Central memory CD8-positive, alpha-beta T cell (primary cell): ENCODE measurements around the gene MAN2A1.
A peak's percentile ranks its signal among the peaks of the same experiment; 100 is the strongest.
"Not testable (repeated sequence)": the region's sequence is repeated elsewhere in the genome, so short reads cannot be mapped to it uniquely, and the experiment has no call there.

Experiments
- ATAC-seq: fragments of 150-1000 bp; cut with Tn5 transposase; replicated peaks from 2 replicates; pipeline ENCODE4 v1.10.0; 2022; ENCODE audit warnings: mild to moderate bottlenecking, moderate FRiP score, moderate number of reproducible peaks; ENCODE audit not compliant: poor library complexity, severe bottlenecking; ENCODE audit errors: extremely low read depth
- DNase-seq, 2 donors: peaks; one replicate each; pipeline ENCODE4 v3.0.0; 2021; ENCODE audit warnings: low spot score in 2 of 2
- H3K27ac Mint-ChIP-seq: one replicate; pipeline ENCODE4 v1.8.0; 2022; ENCODE audit warnings: low read depth, mild to moderate bottlenecking, moderate library complexity, mixed read lengths
- H3K27me3 Mint-ChIP-seq: one replicate; pipeline ENCODE4 v1.8.0; 2022; ENCODE audit warnings: mixed read lengths
- H3K36me3 Mint-ChIP-seq: one replicate; pipeline ENCODE4 v1.8.0; 2022; ENCODE audit warnings: mild to moderate bottlenecking, moderate library complexity, mixed read lengths; ENCODE audit not compliant: insufficient read depth
- H3K4me1 Mint-ChIP-seq: one replicate; pipeline ENCODE4 v1.8.0; 2022; ENCODE audit warnings: mixed read lengths
- H3K4me3 Mint-ChIP-seq: one replicate; pipeline ENCODE4 v1.8.0; 2022; ENCODE audit warnings: mild to moderate bottlenecking, moderate library complexity, mixed read lengths
- H3K9me3 Mint-ChIP-seq: one replicate; pipeline ENCODE4 v1.8.0; 2022; ENCODE audit warnings: mixed read lengths

Gene MAN2A1

GRCh38 chr5:109826426-109826825 lies 136.7 kb downstream of the MAN2A1 start:
- DNase-seq, result no peak
- ATAC-seq, result no peak
- Mint-ChIP-seq H3K4me3 (no peak overlapping the region), H3K9me3 (no peaks in the 10 kb centered on the region), H3K36me3 (peaks cover 21% of the 10 kb centered on the region), H3K27me3 (no peaks in the 10 kb centered on the region), H3K27ac (no peak overlapping the region), H3K4me1 (peaks cover 16% of the 10 kb centered on the region)

DNA sequence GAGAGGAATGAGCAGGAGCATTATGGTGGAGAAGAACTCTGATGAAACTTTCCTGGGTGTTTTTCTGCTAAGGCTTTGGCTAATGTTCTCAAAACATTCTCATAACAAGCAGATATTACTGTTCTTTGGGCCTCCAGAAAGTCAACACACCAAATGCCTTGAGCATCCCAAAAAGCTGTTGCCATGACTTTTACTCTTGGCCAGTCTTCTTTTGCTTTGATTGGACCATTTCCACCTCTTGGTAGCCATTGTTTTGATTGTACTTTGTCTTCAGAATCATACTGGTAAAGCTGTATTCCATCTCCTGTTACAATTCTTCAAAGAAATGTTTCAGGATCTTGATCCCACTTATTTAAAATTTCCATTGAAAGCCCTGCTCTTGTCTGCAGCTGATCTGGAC lies 139.6 kb downstream of the MAN2A1 start:
- H3K27me3 Mint-ChIP-seq, result no peaks in the 10 kb centered on the region
- DNase-seq (no peak), ATAC-seq (no peak)
- no peak overlapping the region for H3K27ac Mint-ChIP-seq
- peaks cover 14% of the 10 kb centered on the region for H3K4me1 Mint-ChIP-seq
- no peak overlapping the region for H3K4me3 Mint-ChIP-seq
- H3K36me3 Mint-ChIP-seq, result peaks cover 20% of the 10 kb centered on the region
- H3K9me3 Mint-ChIP-seq, result no peaks in the 10 kb centered on the region

GRCh38 chr5:109830955-109831502 lies 141.3 kb downstream of the MAN2A1 start:
- H3K4me3 Mint-ChIP-seq, result no peak overlapping the region
- no peak for ATAC-seq
- peaks cover 20% of the 10 kb centered on the region for H3K4me1 Mint-ChIP-seq
- no peak for DNase-seq
- H3K36me3 Mint-ChIP-seq, result peaks cover 25% of the 10 kb centered on the region
- H3K9me3 Mint-ChIP-seq, result no peaks in the 10 kb centered on the region
- no peak overlapping the region for H3K27ac Mint-ChIP-seq
- H3K27me3 Mint-ChIP-seq, result no peaks in the 10 kb centered on the region

DNA sequence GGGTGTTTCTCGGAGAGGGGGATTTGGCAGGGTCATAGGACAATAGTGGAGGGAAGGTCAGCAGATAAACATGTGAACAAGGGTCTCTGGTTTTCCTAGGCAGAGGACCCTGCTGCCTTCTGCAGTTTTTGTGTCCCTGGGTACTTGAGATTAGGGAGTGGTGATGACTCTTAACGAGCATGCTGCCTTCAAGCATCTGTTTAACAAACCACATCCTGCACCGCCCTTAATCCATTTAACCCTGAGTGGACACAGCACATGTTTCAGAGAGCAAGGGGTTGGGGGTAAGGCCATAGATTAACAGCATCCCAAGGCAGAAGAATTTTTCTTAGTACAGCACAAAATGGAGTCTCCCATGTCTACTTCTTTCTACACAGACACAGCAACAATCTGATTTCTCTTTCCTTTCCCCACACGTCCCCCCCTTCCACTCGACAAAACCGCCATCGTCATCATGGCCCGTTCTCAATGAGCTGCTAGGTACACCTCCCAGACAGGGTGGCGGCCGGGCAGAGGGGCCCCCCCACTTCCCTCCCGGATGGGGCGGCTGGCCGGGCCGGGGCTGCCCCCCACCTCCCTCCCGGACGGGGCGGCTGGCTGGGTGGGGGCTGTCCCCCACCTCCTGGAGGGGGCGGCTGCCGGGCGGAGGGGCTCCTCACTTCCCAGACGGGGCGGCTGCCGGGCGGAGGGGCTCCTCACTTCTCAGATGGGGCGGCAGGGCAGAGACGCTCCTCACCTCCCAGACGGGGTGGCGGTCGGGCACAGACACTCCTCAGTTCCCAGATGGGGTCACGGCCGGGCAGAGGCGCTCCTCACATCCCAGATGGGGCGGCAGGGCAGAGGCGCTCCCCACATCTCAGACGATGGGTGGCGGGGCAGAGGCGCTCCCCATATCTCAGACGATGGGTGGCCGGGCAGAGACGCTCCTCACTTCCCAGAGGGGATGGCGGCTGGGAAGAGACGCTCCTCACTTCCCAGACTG lies 142.8 kb downstream of the MAN2A1 start:
- Mint-ChIP-seq H3K36me3 (peaks cover 24% of the 10 kb centered on the region), H3K4me1 (peaks cover 16% of the 10 kb centered on the region)
- not testable (repeated sequence) for H3K27me3 Mint-ChIP-seq, H3K27ac Mint-ChIP-seq, DNase-seq, ATAC-seq, H3K4me3 Mint-ChIP-seq, H3K9me3 Mint-ChIP-seq

GRCh38 chr5:109833946-109834345 lies 144.2 kb downstream of the MAN2A1 start:
- Mint-ChIP-seq H3K27me3 (no peaks in the 10 kb centered on the region), H3K4me1 (peaks cover 16% of the 10 kb centered on the region), H3K27ac (no peak overlapping the region), H3K36me3 (peaks cover 21% of the 10 kb centered on the region), H3K9me3 (no peaks in the 10 kb centered on the region), H3K4me3 (no peak overlapping the region)
- ATAC-seq, result no peak
- no peak for DNase-seq

DNA sequence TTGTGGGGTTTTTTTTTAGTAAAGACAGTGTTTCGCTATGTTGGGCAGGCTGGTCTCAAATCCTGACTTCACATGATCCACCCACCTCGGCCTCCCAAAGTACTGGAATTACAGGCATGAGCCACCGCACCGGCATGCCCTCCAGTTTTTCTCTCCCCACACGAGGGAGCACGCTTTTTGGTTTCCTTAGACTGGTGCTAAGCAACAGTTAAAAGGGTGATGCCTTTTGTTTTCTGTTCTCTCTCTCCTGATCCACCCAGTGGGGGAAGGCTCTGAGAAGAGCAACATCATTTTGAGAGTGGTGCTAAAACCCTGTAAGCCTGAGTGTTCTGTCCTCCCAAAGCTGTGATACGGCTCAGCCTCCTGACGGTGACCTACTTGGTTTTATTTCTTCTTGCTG lies 146.6 kb downstream of the MAN2A1 start:
- Mint-ChIP-seq H3K4me1 (peaks cover 14% of the 10 kb centered on the region), H3K27ac (no peak overlapping the region), H3K4me3 (no peak overlapping the region), H3K27me3 (no peaks in the 10 kb centered on the region), H3K9me3 (no peaks in the 10 kb centered on the region), H3K36me3 (peaks cover 34% of the 10 kb centered on the region)
- ATAC-seq (no peak), DNase-seq (no peak)

DNA sequence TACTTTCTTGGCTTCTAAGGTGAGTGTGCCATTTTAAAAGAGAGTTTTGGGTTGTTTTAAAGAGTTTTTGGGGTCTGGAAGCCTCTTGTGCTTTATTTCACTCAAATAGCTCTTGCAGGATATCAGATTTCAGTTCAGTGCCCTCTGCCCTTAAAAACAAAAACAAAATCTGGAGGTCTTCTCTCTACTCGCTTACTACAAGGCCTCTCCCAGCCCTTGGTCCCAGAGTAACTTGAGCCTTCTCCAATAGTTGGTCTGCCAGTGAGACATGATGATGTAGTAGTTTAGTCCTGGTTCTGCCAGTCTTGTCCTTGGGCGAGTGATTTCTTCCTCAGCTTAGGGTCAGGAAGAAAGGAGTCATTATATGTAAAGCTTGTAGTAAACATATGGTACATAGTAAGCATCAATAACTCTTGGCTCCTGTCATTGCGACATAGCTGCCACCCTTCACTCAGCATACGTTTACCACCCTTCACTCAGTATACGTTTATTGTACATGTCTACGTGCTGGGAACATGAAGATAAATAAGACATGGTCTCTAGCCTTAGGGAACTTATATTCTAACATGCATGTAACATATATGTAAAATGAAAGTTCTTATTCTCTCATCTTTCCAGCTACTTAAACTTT lies 147.6 kb downstream of the MAN2A1 start:
- no peak for ATAC-seq
- Mint-ChIP-seq H3K27me3 (no peaks in the 10 kb centered on the region), H3K4me1 (peaks cover 13% of the 10 kb centered on the region), H3K36me3 (peaks cover 34% of the 10 kb centered on the region), H3K27ac (peak overlapping the region; percentile 25), H3K4me3 (no peak overlapping the region), H3K9me3 (no peaks in the 10 kb centered on the region)
- DNase-seq, result no peak

GRCh38 chr5:109838157-109838556 lies 148.4 kb downstream of the MAN2A1 start:
- H3K9me3 Mint-ChIP-seq, result no peaks in the 10 kb centered on the region
- H3K27ac Mint-ChIP-seq, result peak overlapping the region; percentile 25
- H3K4me3 Mint-ChIP-seq, result no peak overlapping the region
- H3K27me3 Mint-ChIP-seq, result no peaks in the 10 kb centered on the region
- H3K36me3 Mint-ChIP-seq, result peaks cover 37% of the 10 kb centered on the region
- DNase-seq (no peak), ATAC-seq (no peak)
- H3K4me1 Mint-ChIP-seq, result peaks cover 13% of the 10 kb centered on the region

- H3K4me1 Mint-ChIP-seq, result peaks cover 27% of the 10 kb centered on the region
- no peaks in the 10 kb centered on the region for H3K9me3 Mint-ChIP-seq
- H3K27ac Mint-ChIP-seq, result peak overlapping the region; percentile 11
- no peak for DNase-seq
- no peaks in the 10 kb centered on the region for H3K27me3 Mint-ChIP-seq
- H3K4me3 Mint-ChIP-seq, result no peak overlapping the region
- no peak for ATAC-seq
- peaks cover 41% of the 10 kb centered on the region for H3K36me3 Mint-ChIP-seq
Measured at GRCh38 chr5:109844148-109844547, 154.4 kb downstream of the MAN2A1 start.

GRCh38 chr5:109844695-109845094 lies 155.0 kb downstream of the MAN2A1 start:
- Mint-ChIP-seq H3K9me3 (no peaks in the 10 kb centered on the region), H3K27ac (peak overlapping the region; percentile 11), H3K4me1 (peaks cover 33% of the 10 kb centered on the region), H3K36me3 (peaks cover 38% of the 10 kb centered on the region), H3K27me3 (no peaks in the 10 kb centered on the region), H3K4me3 (no peak overlapping the region)
- DNase-seq, result no peak
- no peak for ATAC-seq

DNA sequence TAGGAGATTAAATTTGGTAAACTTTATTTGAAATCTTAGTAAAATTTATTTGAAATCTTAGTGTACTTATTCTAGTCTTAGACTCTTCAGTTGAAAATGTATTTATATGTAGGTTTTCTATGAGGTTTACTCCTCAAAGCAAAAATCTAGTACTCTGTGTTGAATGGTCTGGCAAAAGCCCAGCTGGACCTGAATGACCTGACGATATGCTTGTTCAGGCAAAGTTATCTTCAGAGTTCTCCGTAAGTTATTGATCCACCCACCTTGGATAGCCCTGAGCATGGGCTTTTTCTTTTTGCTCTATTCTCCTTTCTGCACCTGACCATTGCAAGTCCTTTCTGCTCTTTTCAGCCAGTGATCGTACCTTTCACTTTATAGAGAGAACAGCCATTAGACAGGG lies 158.4 kb downstream of the MAN2A1 start:
- Mint-ChIP-seq H3K27ac (peak overlapping the region; percentile 83), H3K27me3 (no peaks in the 10 kb centered on the region), H3K36me3 (peaks cover 27% of the 10 kb centered on the region), H3K4me1 (peaks cover 46% of the 10 kb centered on the region), H3K4me3 (no peak overlapping the region), H3K9me3 (no peaks in the 10 kb centered on the region)
- ATAC-seq (no peak), DNase-seq (no peak)

DNA sequence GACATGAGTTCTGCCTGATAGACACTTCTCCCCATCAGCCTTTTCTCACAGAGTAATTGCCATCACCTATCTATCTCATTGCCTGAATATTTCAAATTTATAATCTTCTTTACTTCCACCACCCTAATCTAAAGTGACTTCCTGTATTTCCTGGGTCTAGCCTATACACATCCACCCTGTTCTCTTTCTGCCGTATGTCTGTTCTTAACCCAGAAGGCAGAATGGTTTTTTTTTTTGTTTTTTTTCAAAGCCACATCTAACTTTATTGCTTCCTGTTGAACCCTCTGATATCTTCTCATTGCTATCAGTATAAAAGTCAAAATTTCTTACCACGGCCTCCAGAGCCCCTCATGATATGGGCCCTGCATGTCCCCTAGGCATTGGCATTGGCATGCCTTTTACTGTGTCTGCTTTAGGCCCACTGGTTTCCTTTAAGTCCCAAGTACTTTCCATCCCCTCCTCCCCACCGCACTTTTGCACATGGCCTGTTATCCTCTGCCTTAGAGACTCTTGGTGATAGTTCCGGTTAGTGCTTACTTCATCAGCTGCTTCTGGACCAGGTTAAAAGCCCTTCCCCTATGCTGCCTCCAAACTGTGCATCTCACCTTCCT lies 159.9 kb downstream of the MAN2A1 start:
- H3K4me1 Mint-ChIP-seq, result peaks cover 48% of the 10 kb centered on the region
- H3K9me3 Mint-ChIP-seq, result no peaks in the 10 kb centered on the region
- H3K27ac Mint-ChIP-seq, result peak overlapping the region; percentile 83
- no peaks in the 10 kb centered on the region for H3K27me3 Mint-ChIP-seq
- ATAC-seq (peak; percentile 57), DNase-seq (no peak)
- H3K4me3 Mint-ChIP-seq, result peak overlapping the region; percentile 48
- peaks cover 22% of the 10 kb centered on the region for H3K36me3 Mint-ChIP-seq
